Esophagus muscularis mucosa (tissue), 4 donors: ENCODE data around the gene CRISP1.

ENCODE experiments used
- EP300 ChIP-seq: sonication (generic); formaldehyde crosslinking; IDR thresholded peaks from one replicate; pipeline ENCODE4 v1.6.1; 2017; ENCODE audit warnings: antibody characterized with exemption
- POLR2A ChIP-seq: fragments of 450-650 bp; IDR thresholded peaks from one replicate; pipeline ENCODE4 v1.6.1; 2017; ENCODE audit warnings: antibody characterized with exemption, moderate library complexity, mild to moderate bottlenecking, low read depth
- POLR2AphosphoS5 ChIP-seq, 2 donors: sonication (generic); formaldehyde crosslinking; IDR thresholded peaks; one replicate each; pipeline ENCODE4 v1.6.1; 2017; ENCODE audit warnings: antibody characterized with exemption in 2 of 2
- TF ChIP-seq, protein P1 (sequence below), 3 experiments: fragments of 200-600 bp in 2 of 3; fragments of 450-650 bp in 1 of 3; sonication (generic) in 2 of 3; IDR thresholded peaks; one replicate each; pipeline ENCODE4 v1.5.1; 2017 to 2019; ENCODE audit warnings: antibody characterized with exemption in 3 of 3, mild to moderate bottlenecking in 2 of 3, moderate library complexity in 1 of 3

DNA sequence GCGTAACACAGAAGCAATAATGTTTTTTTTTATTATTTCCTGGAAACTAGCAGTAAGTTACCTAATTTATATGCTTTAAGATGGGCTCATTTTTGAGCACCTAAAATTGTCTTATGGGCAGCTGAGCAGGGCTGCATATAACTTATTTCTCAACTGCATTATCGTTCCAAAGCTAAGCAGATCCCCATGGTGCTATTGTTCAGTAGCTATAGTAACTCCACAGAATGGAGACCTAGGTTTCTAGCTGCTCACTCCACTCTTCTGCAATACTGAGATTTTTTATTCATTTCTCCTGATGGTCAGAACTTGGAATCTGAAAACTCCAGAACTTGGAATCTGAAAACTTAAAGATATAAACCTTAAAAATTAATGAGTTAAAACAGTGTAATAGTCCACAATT is 18.7 kb downstream of the CRISP1 start:
- TF ChIP-seq, protein P1, sequence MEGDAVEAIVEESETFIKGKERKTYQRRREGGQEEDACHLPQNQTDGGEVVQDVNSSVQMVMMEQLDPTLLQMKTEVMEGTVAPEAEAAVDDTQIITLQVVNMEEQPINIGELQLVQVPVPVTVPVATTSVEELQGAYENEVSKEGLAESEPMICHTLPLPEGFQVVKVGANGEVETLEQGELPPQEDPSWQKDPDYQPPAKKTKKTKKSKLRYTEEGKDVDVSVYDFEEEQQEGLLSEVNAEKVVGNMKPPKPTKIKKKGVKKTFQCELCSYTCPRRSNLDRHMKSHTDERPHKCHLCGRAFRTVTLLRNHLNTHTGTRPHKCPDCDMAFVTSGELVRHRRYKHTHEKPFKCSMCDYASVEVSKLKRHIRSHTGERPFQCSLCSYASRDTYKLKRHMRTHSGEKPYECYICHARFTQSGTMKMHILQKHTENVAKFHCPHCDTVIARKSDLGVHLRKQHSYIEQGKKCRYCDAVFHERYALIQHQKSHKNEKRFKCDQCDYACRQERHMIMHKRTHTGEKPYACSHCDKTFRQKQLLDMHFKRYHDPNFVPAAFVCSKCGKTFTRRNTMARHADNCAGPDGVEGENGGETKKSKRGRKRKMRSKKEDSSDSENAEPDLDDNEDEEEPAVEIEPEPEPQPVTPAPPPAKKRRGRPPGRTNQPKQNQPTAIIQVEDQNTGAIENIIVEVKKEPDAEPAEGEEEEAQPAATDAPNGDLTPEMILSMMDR (IDR thresholded peaks at IDR 0.05), result no peak
- no peak for TF ChIP-seq POLR2AphosphoS5 (IDR thresholded peaks at IDR 0.05)
- TF ChIP-seq POLR2A, result no peak
- TF ChIP-seq EP300, result no peak
